ENCODE results near the gene TNFRSF17.

TNFRSF17 gene

DNA sequence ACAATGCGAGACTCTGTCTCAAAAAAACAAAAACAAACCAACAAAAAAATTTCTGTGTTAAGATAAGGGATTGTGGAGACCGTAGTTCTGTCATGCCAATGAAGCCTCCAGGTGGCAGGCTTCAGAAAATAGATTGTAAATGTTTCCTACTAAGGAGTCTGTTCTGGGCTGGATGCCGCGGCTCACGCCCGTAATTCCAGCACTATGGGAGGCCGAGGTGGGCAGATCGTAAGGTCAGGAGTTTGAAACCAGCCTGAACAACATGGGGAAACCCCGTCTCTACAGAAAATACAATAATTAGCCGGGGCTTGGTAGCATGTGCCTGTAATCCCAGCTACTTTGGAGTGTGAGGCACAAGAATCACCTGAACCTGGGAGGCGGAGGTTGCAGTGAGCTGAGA is 7.1 kb downstream of the TNFRSF17 start:
- no peak for DNase-seq

DNA sequence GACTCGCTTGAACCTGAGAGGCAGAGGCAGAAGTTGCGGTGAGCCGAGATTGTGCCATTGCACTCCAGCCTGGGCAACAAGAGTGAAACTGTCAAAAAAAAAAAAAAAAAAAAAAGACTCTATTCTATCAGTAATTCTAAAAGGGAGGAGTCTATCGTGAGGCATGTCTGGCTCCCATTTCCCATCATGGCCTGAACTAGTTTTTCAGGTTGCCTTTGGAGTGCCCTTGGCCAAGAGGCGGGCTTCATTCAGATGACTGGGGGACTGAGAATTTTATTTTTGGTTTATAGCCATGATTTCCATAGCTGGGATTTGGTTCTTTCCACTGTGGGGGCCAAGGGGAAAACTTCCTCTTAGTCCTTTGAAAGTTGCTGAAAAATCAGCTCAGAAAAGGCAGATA is 8.1 kb downstream of the TNFRSF17 start:
- DNase-seq: no peak

DNA sequence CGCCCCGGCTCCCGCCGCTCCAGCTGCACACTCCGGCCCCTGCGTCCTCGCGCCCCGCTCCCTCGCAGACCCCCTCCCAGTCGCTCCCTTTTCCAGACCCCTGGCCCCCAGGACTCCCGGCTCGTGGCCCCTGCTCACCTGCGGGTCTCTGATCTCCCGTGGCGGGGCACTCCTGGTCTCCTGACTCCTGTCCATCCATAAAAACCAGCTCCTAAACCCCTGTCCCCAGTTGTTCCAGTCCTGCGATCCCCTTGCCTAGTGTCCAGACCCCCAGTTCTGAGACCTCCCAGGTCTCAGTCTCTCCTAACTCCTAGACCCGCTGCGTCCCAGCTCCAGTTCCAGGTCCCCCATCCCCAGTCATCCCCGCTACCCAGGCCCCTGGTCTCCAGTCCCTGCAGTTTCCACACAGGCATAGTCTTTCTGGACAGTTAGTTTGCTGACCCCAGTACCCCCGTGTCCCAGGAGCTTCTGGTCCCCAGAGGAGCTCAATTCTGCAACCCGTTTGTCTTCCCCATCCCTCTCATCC is 11.9 kb downstream of the TNFRSF17 start:
- no peak for DNase-seq

DNA sequence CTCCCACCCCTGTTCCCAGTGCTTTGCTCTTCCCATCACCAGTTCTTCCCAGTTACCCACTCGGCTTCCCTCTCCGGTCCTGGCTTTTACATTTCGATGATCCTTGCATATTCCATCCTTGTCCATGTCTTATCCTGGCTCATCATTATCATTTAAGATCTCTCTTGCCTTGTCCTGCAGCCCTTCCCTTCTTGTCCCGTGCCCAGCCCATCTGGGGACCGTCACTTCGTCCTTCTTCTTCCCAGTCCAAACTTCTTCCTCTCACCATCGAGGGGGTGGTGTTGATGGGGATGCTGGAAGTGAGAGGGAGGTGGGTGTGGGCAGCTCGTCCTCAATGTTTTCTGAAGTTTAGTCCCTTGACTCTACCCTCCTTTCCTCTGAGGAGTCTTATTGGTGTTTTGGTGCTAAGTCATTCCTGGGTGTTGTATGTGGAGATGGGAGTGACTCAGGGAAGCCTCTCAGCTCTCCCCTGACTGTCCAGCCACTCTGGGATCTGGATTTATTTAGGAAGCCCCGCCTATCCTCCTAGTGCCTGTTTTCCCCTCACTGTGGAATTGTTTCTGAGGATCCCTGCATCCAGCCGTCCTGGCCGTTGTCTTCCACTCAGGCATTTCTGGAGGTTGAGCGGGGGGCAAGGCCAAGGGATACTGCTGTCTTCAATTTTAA is 12.5 kb downstream of the TNFRSF17 start:
- no peak for DNase-seq

DNA sequence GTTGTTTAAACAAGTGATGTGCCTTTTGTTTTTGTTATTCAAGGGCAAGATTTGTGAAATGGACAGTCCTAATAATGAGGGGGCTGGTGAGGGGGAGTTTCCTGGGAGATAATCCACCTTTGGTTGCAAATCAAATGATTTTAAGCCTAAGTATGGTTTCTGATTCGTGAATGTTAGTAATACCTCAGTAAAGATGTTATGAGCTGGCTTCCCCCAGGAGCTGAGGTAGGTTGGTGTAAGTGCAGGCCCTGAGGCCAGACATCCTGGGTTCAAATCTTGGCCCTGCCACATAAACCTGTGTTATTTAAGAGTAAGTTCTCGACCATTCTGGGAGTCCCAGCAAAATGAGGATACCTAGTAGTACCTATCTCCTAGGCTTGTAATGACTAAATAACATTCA is 13.1 kb downstream of the TNFRSF17 start:
- no peak for DNase-seq

DNA sequence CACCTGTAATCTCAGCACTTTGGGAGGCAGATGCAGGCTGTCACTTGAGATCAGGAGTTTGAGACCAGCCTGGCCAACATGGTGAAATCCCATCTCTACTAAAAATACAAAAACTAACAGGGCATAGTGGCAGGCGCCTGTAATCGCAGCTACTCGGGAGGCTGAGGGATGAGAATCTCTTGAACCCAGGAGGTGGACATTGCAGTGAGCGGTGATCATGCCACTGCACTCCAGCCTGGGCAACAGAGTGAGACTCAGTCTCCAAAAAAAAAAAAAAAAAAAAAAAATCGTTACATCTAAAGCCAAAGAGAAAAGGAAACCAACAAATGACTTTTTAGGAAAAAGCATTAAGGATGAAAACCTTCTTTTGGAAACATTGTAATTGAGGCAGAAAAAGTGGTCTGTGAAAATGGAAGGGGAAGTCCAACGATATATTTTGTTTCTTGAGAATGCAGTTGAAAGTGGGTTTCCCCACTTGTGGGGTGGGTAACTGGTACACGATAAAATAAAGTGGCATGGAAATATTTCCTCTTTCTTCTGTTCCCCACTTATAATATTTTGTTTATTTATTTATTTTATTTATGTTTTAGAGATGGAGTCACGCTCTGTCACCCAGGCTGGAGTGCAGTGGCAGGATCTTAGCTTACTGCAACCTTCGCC is 14.1 kb downstream of the TNFRSF17 start:
- no peak for DNase-seq

DNA sequence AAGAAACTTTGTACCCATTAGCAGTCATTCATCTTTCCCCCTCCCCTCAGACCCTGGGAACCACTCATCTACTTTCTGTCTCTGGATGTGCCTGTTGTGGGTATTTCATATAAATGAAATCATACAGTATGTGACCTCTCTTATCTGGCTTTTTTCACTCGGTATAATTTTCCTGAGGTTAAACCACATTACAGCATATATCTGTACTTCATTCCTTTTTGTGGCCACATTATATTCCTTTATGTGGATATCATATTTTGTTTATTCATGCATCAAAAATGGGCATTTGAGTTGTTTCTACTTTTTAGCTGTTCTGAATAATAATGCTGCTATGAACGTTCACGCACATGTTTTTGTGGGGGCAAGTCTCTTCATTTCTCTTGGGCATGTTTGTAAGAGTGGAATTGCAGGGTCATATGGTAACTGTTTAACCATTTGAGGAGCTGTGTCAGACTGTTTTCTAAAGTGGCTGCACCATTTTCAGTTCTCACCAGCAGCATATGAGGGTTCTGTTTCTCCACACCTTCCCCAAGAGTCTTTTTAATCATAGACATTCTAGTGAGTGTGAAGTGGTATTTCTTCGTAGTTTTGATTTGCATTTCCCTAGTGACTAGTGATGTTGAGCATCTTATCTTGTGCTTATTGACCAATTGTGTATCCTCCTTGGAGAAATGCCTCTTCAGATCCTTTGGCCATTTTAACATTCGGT is 15.3 kb downstream of the TNFRSF17 start:
- no peak for DNase-seq

DNA sequence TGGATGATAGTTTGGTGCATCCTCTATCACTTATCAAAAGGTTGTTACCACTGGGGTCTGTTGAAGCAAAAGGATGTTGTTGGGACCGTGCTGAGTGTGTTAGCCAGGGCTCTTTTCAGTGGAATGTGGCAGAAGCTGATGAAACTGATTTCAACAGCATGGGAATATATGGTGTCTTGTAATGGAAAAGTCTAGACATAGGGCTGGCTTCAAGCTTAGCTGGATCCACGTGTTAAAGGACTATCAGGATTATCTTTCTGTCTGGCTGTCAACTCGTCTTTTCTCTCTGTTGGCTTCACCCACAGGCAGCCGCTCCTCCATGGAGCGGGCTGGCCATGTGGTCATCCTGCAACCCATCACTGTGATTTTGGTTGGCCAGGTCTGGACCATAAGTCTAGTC is 20.2 kb downstream of the TNFRSF17 start:
- DNase-seq: no peak

DNA sequence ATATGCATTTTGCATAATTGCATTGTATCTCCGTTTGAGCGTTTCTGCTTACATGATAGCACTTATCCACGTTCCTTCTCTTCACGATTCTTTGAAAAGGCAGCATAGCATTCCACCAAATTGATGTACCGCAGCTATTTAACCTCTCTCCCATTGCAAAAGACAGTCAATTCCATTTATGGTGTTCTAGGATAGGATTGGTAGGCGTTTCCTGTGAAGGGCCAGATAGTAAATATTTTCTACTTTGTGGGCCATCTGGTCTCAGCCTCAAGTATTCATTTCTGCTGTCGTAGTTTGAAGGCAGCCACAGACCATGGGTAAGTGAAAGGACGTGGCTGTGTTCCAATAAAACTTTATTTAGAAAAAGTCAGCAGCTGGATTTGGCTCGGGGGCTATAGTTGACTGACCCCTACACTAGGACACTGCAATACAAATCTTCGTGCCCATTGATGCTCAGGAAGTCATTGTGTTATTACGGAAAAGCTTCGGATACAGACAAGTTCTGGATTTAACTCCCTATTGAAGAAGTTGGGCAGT is 21.6 kb downstream of the TNFRSF17 start:
- DNase-seq: no peak

DNA sequence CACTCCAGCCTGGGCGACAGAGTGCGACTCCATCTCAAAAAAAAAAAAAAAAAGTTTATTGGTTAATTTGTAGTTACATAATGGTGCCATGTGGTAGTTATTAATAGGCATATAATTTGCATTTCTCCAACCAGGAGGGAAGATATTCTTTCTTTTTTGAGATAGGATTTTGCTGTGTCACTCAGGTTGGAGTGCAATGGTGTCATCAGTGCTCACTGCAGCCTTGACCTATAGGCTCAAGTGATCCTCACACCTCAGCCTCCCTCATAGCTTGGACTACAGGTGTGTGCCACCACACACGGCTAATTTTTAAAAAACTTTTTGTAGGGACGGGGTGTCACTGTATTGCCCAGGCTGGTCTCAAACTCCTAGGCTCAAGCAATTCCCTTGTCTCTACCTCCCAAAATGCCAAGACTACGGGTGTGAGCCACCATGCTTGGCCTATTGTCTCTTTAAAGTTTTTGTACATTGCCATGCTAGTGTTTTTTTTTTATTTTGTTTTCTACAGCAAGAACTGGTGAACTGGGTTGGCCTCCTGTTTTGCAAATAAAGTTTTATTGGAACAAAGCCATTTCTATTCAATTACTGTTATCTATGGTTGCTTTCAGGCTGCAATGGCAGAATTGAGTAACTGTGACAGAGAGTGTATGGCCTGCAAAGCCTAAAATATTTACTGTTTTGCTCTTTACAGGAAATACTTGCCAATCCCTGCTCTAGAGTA is 23.4 kb downstream of the TNFRSF17 start:
- no peak for DNase-seq

DNA sequence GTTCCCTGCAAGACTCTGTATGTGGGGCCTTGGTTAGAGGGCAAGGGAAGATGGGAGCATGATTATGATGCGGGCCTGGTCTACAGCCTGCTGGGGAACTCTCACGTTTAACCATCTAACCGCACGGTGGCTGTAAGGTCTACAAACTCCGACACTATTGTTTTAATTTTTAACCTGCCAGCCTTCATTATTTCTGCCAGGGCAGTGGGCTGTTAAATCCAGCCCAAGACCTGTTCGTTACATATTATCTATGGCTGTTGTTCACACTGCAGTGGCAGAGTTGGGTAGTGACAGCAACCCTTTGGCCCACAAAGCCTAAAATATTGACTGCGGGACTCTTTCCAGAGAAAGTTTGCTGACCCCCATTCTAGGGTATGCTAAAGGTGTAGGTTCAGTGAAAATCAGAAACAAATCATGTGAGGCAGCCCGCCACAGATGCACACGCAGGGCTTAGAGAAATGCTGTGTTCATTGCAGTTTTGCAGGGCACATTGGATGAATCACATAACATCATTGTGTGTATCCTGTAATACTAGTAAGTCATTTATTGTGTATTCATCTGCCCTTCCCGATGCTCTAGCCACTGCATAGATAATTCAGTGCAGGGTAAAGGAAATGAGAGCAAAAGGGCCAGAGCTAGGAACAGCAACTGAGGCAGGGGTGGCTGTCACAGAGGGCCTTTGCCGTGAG is 25.8 kb downstream of the TNFRSF17 start:
- DNase-seq: no peak

DNA sequence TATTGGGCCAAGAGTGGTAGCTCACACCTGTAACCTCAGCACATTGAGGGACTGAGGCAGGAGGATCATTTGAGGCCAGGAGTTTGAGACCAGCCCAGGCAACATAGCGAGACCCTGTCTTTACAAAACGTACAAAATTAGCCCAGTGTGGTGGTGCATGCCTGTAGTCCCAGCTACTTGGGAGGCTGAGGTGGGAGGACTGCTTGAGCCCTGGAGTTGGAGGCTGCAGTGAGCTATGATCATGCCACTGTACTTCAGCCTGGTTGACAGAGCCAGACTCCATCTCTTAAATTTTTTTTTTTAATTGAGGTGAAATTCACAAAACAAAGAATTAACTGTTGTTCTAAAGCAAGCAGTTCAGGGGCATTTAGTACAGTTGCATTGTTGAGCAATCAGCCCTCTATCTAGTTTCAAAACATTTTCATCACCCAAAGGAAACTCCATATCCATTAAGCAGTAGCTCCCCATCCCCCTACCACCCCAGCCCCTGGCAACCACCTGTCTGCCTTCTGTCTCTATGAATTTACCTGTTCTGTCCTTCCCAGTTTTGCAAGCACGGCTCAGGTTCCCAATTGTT is 27.1 kb downstream of the TNFRSF17 start:
- DNase-seq: no peak

DNA sequence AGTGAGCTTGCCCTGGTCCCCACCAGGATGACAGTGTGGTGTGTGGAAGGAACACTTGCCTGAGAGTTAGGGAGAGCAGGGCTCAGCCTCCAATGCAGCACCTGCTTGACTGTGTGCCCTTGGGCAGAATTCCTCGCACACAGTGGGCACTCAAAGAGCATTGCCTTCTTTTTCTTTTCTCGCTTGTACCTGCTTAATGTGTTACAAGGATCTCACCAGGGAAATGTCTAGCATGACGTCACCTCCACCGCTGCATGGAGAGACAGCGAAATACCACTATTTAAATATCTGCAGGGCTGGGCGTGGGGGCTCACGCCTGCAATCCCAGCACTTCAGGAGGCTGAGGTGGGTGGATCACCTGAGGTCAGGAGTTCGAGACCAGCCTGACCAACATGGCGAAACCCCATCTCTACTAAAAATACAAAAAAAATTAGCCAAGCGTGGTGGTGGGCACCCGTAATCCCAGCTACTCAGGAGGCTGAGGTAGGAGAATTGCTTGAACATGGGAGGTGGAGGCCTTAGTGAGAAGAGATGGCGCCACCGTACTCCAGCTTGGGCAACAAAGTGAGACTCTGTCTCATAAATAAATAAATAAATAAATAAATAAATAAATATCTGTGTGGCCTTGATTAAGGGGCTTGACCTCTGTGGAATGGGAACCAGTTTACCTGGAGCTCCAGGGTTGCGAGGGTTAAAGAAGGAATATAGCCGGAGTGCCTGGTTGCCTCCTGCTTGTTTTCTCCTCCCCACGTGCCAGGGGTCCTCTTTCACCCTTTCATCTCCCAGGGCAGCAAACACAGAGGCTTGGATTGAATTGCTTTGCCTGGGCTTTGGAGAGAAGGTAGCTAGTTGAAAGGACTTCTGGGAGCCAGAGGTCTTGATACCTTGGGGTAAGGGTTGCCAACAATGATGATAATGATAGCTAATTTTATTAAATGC is 27.8 kb downstream of the TNFRSF17 start:
- DNase-seq: no peak

DNA sequence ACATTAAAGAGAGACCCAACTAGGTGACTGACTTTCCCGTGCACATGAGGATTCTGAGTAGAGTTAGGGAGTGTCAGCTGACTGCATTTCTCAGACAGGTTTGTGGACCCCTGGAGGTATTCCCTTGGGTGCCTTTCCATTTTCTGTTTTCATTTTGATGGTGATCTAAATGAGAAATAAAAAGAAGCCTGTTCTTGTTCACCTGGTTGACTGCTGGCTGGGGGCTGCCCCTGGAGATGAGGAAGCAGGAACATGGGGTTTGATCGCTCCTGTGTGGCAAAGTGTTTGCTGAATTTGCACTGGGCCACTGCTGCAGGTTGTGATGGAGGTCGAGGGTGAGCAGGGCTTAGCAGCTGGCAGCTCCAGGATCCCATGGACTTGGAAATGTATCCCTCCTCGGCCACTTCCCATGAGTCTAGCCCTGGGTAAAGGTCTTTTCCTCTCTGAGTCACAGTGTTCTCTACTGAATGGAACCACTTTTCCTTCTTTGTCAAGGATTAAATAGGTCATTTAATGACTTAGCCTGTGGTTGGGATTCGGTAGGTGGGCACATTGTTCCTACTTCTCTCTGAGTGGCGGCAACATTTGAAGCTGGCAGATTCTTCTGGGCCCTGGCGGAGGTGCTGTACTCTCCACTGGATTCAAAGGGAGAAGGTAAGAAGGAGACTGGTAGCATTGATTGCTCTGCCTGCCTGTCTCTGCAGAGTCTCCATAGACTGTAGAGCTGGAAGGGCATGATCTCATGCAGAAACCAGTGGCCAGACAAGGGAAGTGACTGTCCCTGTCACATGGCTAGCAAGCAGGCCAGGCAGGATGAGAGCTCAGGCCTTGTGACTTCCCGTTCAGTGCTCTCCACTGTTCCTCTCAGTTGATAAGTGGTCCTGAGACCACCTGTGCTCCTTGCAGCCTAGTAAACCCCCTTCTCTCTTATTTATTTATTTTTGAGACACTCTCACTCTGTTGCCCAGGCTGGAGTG is 29.4 kb downstream of the TNFRSF17 start:
- DNase-seq: no peak

DNA sequence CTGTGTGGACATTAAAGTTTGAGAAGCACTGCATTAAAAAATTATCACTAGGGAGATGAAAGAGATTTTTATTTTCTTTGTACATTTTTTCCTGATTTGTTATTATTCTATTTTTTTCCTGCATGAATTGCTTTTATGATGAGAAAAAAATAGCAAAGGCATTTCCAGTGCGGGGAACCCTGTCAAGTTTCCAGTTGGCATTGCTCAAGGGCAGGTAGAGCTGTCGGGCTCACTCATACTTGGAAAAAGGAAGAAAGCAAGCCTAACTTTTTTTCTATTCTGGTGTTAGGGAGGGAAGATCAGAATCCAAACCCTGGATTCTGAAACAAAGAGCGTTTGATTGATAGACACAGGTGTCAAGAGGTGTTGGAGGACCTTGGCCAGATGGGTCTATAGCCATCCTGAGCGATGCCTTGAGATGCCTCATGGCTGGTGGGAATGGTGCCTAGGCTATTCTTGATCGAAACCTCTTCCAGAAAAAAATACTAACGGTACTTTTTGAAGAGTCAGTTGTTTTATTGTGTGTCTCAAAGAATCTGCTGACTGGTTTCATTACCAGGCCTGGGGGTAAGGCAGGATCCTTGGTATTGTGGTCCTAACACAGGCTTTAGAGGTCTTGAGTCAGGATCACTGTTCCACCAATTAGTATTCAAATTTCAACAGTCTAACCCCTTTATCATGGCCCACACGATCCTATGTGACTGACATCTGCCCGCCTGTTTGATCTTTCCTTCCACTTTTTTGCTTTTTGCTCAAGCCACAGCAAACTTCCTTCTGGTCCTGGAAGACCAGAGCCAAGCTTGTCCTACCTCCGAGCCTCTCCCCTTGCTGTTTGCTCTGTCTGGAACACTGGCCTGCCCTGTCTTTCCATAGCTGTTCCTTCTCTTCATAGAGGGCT is 31.7 kb downstream of the TNFRSF17 start:
- no peak for DNase-seq

DNA sequence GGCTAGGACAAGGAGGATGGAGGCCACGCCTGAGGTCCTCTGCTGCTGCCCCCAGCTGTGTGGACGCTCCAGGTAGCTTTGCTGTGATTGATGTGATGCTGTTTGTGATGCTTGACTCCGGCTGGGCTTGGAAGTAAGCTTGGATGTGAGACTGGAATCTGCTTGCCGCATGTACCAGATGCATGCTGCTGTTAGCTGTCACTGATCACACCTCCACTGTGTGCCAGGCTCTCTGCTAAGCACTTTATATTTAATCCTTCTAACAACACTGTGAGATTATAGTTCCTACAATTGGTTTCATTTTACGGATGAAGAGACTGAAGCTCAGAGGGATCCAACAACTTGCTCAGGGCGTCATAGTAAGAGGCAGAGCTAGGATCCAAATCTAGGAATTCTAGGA is 35.0 kb downstream of the TNFRSF17 start:
- DNase-seq: no peak

DNA sequence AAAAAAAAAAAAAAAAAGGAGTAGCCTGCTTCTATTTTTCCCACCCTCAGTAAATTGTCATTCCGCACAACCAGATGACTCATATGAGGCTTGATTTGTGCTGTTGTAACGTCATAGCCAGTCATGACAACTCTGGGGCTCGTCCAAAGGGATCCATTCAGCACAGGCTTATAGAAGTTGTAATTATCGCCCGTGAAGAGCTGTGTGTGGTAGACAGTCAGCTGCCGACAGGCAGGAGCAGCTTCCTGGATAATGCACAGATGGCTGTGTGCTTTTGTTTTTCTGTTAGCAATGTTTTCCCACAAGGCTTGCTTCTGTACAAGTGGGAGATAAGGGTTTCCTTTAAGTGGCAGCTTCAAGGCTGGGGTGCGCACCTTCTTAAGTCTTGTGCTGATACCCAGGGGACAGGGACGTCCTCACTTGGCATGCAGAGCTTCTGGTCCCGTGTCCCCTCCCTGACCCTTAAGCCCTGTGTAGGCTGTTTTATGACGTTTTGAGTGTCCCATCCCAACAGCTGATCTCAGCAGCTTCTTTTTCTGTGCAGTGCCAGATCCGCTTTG is 37.5 kb downstream of the TNFRSF17 start:
- DNase-seq: no peak

DNA sequence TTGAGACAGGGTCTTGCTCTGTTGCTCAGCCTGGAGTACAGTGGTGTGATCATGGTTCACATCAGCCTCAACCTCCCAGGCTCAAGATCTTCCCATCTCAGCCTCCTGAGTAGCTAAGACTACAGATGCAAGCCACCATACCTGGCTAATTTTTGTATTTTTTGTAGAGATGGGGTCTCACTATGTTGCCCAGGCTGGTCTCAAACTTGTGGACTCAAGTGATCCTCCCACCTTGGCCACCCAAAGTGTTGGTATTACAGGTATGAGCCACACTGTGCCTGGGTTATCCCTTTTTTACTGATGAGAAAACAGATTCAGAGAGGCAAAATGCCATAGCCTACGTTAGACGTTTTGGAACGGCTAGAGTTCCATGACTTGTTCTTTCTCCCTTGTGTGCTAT is 41.6 kb downstream of the TNFRSF17 start:
- no peak for DNase-seq

All from CD4-positive, alpha-beta T cell treated with Interleukin-17A for 4 hours (primary cell).